ENCODE data around the gene PPP1R37. TPM values are rescaled to one million over a fixed set of nuclear protein-coding genes. Genes with fewer than 3 reads are reported as not detected.

Gene PPP1R37
- total RNA-seq, 1 experiment from 2014 or later = 17.2 TPM

GRCh38 chr19:45071545-45071938 is 21.4 kb upstream of the PPP1R37 start:
- DNase-seq (ENCODE audit: low read depth) = no peak

GRCh38 chr19:45071969-45072790 is 20.8 kb upstream of the PPP1R37 start:
- DNase-seq (ENCODE audit: low read depth) = no peak

GRCh38 chr19:45074744-45075300 is 18.2 kb upstream of the PPP1R37 start:
- DNase-seq (ENCODE audit: low read depth) = no peak

- peak; percentile 84 for DNase-seq (ENCODE audit: low read depth)
Measured at GRCh38 chr19:45075301-45076028, 17.5 kb upstream of the PPP1R37 start.

GRCh38 chr19:45076029-45076850 is 16.7 kb upstream of the PPP1R37 start, which contains the start of gene ZNF296:
ZNF296 (minus strand) TSS chr19:45076478; CDS start chr19:45076373, 105 bp downstream.
- DNase-seq (ENCODE audit: low read depth) = peak; percentile 74

- DNase-seq (ENCODE audit: low read depth) = no peak
Measured at GRCh38 chr19:45076851-45077730, 15.9 kb upstream of the PPP1R37 start.

- DNase-seq (ENCODE audit: low read depth) = no peak
Measured at GRCh38 chr19:45078390-45079062, 14.5 kb upstream of the PPP1R37 start.

- DNase-seq (ENCODE audit: low read depth) = peak; percentile 77
Measured at GRCh38 chr19:45079063-45079910, 13.7 kb upstream of the PPP1R37 start, which contains the start of gene GEMIN7. GEMIN7 (plus strand) TSS chr19:45079260; CDS start chr19:45090115, 10,855 bp downstream.

- DNase-seq (ENCODE audit: low read depth) = no peak
Measured at GRCh38 chr19:45079911-45080370, 13.0 kb upstream of the PPP1R37 start.

GRCh38 chr19:45082170-45082569 is 10.8 kb upstream of the PPP1R37 start:
- no peak for DNase-seq (ENCODE audit: low read depth)

- DNase-seq (ENCODE audit: low read depth) = no peak
Measured at GRCh38 chr19:45086480-45086879, 6.5 kb upstream of the PPP1R37 start.

GRCh38 chr19:45087531-45087930 is 5.4 kb upstream of the PPP1R37 start:
- no peak for DNase-seq (ENCODE audit: low read depth)

GRCh38 chr19:45090034-45090433 is 2.9 kb upstream of the PPP1R37 start:
- DNase-seq (ENCODE audit: low read depth) = no peak

- no peak for DNase-seq (ENCODE audit: low read depth)
Measured at GRCh38 chr19:45090606-45091005, 2.4 kb upstream of the PPP1R37 start.

- DNase-seq (ENCODE audit: low read depth) = peak; percentile 99
Measured at GRCh38 chr19:45091031-45091923, 1.7 kb upstream of the PPP1R37 start.

GRCh38 chr19:45094137-45094536 is 1.2 kb downstream of the PPP1R37 start:
- DNase-seq (ENCODE audit: low read depth) = no peak

- DNase-seq (ENCODE audit: low read depth) = no peak
Measured at GRCh38 chr19:45094707-45095106, 1.7 kb downstream of the PPP1R37 start.

Measured in RPMI7951 (cell line).